Thyroid gland (tissue), 4 donors: ENCODE measurements around the gene DLL3. TPM values are rescaled to one million over a fixed set of nuclear protein-coding genes. Genes with fewer than 3 reads are reported as not detected.
A peak's percentile ranks its signal among the peaks of the same experiment; 100 is the strongest.

ENCODE experiments used
- DNase-seq, 2 donors: peaks; one replicate each; pipeline ENCODE4 v3.0.0-alpha.2; 2019
- H3K27ac ChIP-seq, 3 donors: fragments of 200-600 bp; sonication (generic); 1 replicate in 2 of 3; 2 replicates in 1 of 3; pipeline ENCODE4 v1.5.1; 2016 to 2019; ENCODE audit warnings: mild to moderate bottlenecking in 1 of 3, moderate library complexity in 1 of 3
- H3K27me3 ChIP-seq: fragments of 200-600 bp; sonication (generic); one replicate; pipeline ENCODE4 v1.5.1; 2019
- H3K36me3 ChIP-seq, 2 donors: fragments of 200-600 bp; sonication (generic); one replicate each; pipeline ENCODE4 v1.5.1; 2016 to 2019
- H3K4me1 ChIP-seq, 2 donors: fragments of 200-600 bp; sonication (generic); one replicate each; pipeline ENCODE4 v1.5.1; 2017 to 2019
- H3K4me3 ChIP-seq, 3 donors: fragments of 200-600 bp; sonication (generic); replicated peaks in 1 of 3; 1 replicate in 2 of 3; 2 replicates in 1 of 3; pipeline ENCODE4 v1.5.1; 2016; ENCODE audit warnings: mild to moderate bottlenecking in 1 of 3
- H3K9me3 ChIP-seq: fragments of 200-600 bp; sonication (generic); one replicate; pipeline ENCODE4 v1.5.1; 2017
- POLR2A ChIP-seq, 2 donors: fragments of 450-650 bp; IDR thresholded peaks; one replicate each; pipeline ENCODE4 v1.6.1; 2017; ENCODE audit warnings: antibody characterized with exemption in 2 of 2, mild to moderate bottlenecking in 2 of 2, moderate library complexity in 1 of 2
- WGBS, 2 donors: methylation state at CpG; one replicate each; pipeline ENCODE4 v1.1.5; 2017; 5-methylcytosine and 5-hydroxymethylcytosine counted together
- intact Hi-C: fragments of 100-400 bp; cut with DNase I; formaldehyde crosslinking; loops from one replicate; pipeline ENCODE4 v1.15.1; 2023
- total RNA-seq, 4 donors: library from RNA; depleted of rRNA; stranded (reverse); fragments of >200 nt; gene quantifications; one replicate each; pipeline ENCODE4 v1.2.3, GENCODE V29; 2016
- TF ChIP-seq, protein P1 (sequence below), 6 experiments: fragments of 200-600 bp in 3 of 6; fragments of 450-650 bp in 3 of 6; sonication (generic) in 3 of 6; IDR thresholded peaks; one replicate each; pipeline ENCODE4 v1.5.1; 2016 to 2019; ENCODE audit warnings: antibody characterized with exemption in 6 of 6, mild to moderate bottlenecking in 2 of 6, inconsistent platforms in 1 of 6, moderate library complexity in 1 of 6

Gene DLL3
- total RNA-seq, 4 donors from 2014 or later = 0.56 TPM; not detected in 3

DNA sequence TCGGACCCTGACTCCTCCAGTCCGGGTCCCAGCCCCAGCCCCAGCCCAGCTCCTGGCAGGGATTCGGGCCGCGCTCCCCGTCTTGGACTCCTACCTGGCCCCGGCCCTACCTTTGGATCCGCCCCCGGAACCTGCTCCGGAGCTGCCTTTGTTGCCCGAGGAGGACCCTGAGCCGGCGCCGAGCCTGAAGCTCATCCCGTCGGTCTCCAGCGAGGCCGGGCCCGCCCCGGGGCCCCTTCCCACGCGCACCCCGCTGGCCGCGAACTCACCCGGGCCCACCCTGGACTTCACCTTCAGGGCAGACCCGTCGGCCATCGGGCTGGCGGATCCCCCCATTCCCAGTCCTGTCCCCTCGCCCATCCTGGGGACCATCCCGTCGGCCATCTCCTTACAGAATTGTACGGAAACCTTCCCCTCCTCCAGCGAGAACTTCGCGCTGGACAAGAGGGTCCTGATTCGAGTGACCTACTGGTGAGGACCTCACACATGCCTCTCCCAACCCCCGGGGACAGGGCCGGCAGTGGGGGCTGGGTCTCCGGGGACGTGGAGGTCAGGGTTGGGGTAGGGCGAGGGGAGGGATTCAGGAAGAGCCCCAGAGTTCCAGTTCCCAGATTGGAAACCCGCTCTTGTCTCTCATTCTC, 16.9 kb downstream of the DLL3 start:
- intact Hi-C loops = no loop called here
- no peaks in the 10 kb centered on the region for H3K27me3 ChIP-seq

DNA sequence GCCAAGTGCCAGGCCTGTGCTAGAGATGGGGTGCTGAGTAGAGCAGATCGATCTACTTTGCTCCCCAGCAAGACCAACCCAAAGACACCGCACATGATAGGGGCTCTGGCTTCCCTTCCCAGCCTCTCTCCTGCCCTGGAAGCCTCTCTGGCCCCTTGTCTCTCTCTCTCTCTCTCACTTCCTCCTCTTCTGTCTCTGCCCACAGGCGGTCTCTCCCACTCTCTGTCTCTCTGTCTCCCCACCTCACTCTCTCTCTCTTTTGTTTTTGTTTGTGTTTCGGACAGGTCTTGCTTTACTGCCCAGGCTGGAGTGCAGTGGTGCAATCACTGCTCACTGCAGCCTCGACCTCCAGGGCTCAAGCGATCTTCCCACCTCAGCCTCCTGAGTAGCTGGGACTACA, 17.5 kb downstream of the DLL3 start:
- DNase-seq = peak in 1 of 2 donors; percentile 10
- Histone ChIP-seq H3K9me3 (no peaks in the 10 kb centered on the region), H3K4me3 (peak overlapping the region in 1 of 3 donors; percentile 58), H3K4me1 (peaks cover 21 to 48% of the 10 kb centered on the region in 2 donors), H3K27ac (no peak overlapping the region), H3K27me3 (no peaks in the 10 kb centered on the region), H3K36me3 (no peaks in the 10 kb centered on the region)
- TF ChIP-seq POLR2A (IDR thresholded peaks at IDR 0.05) = no peak
- 29 to 31% methylated on average over 6 of the region's 6 CpGs for WGBS, 2 donors
- intact Hi-C loops = no loop called here

More for the DNA sequence above, 16.9 kb downstream of the DLL3 start:
- Histone ChIP-seq H3K4me3 (peak overlapping the region; percentile 6 to 58 (median 10)), H3K27ac (peak overlapping the region in 2 of 3 donors; percentile 12 to 47), H3K36me3 (no peaks in the 10 kb centered on the region), H3K9me3 (no peaks in the 10 kb centered on the region), H3K4me1 (peaks cover 18 to 42% of the 10 kb centered on the region in 2 donors)
- TF ChIP-seq, protein P1, sequence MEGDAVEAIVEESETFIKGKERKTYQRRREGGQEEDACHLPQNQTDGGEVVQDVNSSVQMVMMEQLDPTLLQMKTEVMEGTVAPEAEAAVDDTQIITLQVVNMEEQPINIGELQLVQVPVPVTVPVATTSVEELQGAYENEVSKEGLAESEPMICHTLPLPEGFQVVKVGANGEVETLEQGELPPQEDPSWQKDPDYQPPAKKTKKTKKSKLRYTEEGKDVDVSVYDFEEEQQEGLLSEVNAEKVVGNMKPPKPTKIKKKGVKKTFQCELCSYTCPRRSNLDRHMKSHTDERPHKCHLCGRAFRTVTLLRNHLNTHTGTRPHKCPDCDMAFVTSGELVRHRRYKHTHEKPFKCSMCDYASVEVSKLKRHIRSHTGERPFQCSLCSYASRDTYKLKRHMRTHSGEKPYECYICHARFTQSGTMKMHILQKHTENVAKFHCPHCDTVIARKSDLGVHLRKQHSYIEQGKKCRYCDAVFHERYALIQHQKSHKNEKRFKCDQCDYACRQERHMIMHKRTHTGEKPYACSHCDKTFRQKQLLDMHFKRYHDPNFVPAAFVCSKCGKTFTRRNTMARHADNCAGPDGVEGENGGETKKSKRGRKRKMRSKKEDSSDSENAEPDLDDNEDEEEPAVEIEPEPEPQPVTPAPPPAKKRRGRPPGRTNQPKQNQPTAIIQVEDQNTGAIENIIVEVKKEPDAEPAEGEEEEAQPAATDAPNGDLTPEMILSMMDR (IDR thresholded peaks at IDR 0.05) = no peak
- WGBS, 2 donors = 2 to 11% methylated on average over 9 to 10 of the region's 44 CpGs
- peak; percentile 40 to 44 for DNase-seq

DNA sequence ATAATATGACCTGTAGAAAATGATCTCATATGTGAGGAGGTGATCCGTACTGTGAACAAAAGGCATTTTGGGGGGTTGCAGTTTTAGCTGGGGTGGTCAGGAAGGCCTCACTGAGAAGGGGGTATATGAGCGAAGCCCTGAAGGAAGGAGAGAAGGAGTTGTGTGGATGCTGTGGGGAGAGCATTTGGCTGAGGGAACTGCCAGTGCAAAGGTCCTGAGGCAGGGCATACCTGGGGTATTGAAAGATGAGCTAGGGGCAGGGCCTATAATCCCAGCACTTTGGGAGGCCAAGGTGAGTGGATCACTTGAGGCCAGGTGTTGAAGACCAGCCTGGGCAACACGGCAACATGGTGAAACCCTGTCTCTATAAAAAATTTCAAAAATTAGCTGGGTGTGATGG, 18.7 kb downstream of the DLL3 start:
- no peak overlapping the region for H3K27ac ChIP-seq
- no peaks in the 10 kb centered on the region for H3K9me3 ChIP-seq
- TF ChIP-seq, protein P1 (IDR thresholded peaks at IDR 0.05) = no peak
- no peak for TF ChIP-seq POLR2A (IDR thresholded peaks at IDR 0.05)
- no peak for DNase-seq
- intact Hi-C loops = no loop called here
- no peak overlapping the region for H3K4me3 ChIP-seq
- WGBS, 2 donors = 80 to 81% methylated on average over 3 of the region's 3 CpGs
- H3K4me1 ChIP-seq = peaks cover 21 to 50% of the 10 kb centered on the region in 2 donors
- H3K36me3 ChIP-seq = no peaks in the 10 kb centered on the region
- H3K27me3 ChIP-seq = no peaks in the 10 kb centered on the region

DNA sequence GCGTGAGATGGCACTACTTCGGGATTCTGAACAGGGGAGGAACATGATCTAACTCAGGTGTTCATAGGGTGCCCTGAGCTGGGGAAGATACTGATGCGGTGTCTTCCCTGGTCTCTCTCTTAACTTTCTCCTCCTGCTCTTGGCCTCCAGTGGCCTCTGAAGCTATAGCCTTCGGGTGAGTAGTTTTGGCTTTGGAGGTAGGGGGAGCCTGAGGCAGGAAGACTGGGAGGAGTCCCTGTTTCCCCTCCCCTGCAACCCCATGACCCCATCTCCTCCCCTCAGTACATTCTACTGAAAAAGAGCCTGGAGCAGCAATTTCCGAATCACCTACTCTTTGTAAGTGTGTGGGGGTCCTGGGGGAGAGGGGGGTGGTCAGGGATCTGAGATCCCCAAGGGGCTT, 19.7 kb downstream of the DLL3 start:
- H3K27me3 ChIP-seq = no peaks in the 10 kb centered on the region
- no peak overlapping the region for H3K4me3 ChIP-seq
- intact Hi-C loops = no loop called here
- H3K4me1 ChIP-seq = peaks cover 21 to 50% of the 10 kb centered on the region in 2 donors
- peak overlapping the region in 2 of 3 donors; percentile 87 to 89 for H3K27ac ChIP-seq
- WGBS, 2 donors = 74 to 78% methylated on average over 5 of the region's 5 CpGs
- no peaks in the 10 kb centered on the region for H3K36me3 ChIP-seq
- H3K9me3 ChIP-seq = no peaks in the 10 kb centered on the region
- DNase-seq = no peak
- TF ChIP-seq, protein P1 (IDR thresholded peaks at IDR 0.05) = no peak
- no peak for TF ChIP-seq POLR2A (IDR thresholded peaks at IDR 0.05)

DNA sequence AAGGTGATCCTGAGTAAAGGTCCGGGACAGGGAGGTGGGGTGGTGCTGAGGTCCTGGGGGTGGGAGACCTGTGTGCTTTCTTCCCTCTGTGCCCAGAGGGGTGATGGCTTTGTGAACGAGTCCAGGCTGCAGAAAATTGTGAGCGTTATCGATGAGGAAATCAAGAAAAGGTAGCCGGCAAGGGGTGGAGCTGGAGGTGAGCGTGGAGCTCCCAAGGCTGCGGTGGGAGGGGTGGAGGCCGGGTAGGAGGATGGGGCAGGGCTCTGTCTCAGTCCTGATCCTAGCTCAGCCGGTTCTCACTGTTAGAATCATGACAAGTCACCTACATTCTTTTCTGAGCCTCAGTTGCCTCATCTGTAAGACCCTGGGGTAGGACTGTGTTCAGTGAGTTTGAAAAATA, 20.2 kb downstream of the DLL3 start:
- intact Hi-C loops = no loop called here

More for the DNA sequence above, 20.2 kb downstream of the DLL3 start:
- no peaks in the 10 kb centered on the region for H3K36me3 ChIP-seq
- DNase-seq = no peak
- H3K9me3 ChIP-seq = no peaks in the 10 kb centered on the region
- H3K27ac ChIP-seq = peak overlapping the region; percentile 87 to 90 (median 89)
- no peaks in the 10 kb centered on the region for H3K27me3 ChIP-seq
- TF ChIP-seq, protein P1 (IDR thresholded peaks at IDR 0.05) = no peak
- no peak for TF ChIP-seq POLR2A (IDR thresholded peaks at IDR 0.05)
- H3K4me1 ChIP-seq = peaks cover 21 to 50% of the 10 kb centered on the region in 2 donors
- no peak overlapping the region for H3K4me3 ChIP-seq
- 68 to 70% methylated on average over 9 of the region's 9 CpGs for WGBS, 2 donors
